AG09319 (cell line): ENCODE data around the gene HIKESHI.

Source experiments
- DNase-seq: peaks from one replicate; pipeline ENCODE4 v3.0.0-alpha.2; 2010; ENCODE audit warnings: low read depth; ENCODE audit errors: extremely low read depth
- TF ChIP-seq, protein P1 (sequence below): IDR thresholded peaks from 2 replicates; pipeline ENCODE4 v1.5.1; 2011; ENCODE audit warnings: low read depth, mild to moderate bottlenecking, inconsistent platforms, low read length, moderate library complexity

Gene HIKESHI

DNA sequence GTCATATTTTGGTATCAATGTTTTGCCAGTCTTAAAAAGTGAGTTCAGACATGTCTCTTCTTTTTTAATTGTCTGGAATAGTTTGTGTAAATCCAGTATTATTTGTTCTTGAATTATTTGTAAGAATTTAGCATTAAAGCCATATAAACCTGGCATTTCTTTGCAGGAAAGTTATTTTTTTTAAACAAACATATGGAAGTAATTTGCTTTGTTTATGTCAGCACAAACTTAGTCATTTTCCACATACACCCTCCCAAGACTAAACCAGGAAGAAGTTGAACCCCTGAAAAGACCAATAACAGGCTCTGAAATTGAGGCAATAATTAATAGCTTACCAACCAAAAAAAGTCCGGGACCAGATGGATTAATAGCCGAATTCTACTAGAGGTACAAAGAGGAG is 63.5 kb downstream of the HIKESHI start:
- DNase-seq, result peak; percentile 20
- TF ChIP-seq, protein P1, sequence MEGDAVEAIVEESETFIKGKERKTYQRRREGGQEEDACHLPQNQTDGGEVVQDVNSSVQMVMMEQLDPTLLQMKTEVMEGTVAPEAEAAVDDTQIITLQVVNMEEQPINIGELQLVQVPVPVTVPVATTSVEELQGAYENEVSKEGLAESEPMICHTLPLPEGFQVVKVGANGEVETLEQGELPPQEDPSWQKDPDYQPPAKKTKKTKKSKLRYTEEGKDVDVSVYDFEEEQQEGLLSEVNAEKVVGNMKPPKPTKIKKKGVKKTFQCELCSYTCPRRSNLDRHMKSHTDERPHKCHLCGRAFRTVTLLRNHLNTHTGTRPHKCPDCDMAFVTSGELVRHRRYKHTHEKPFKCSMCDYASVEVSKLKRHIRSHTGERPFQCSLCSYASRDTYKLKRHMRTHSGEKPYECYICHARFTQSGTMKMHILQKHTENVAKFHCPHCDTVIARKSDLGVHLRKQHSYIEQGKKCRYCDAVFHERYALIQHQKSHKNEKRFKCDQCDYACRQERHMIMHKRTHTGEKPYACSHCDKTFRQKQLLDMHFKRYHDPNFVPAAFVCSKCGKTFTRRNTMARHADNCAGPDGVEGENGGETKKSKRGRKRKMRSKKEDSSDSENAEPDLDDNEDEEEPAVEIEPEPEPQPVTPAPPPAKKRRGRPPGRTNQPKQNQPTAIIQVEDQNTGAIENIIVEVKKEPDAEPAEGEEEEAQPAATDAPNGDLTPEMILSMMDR, result no peak

- no peak for DNase-seq
- TF ChIP-seq, protein P1, result no peak
Observed at GRCh38 chr11:86369668-86370067, 67.6 kb downstream of the HIKESHI start.

GRCh38 chr11:86370171-86370570 is 68.1 kb downstream of the HIKESHI start:
- no peak for DNase-seq

DNA sequence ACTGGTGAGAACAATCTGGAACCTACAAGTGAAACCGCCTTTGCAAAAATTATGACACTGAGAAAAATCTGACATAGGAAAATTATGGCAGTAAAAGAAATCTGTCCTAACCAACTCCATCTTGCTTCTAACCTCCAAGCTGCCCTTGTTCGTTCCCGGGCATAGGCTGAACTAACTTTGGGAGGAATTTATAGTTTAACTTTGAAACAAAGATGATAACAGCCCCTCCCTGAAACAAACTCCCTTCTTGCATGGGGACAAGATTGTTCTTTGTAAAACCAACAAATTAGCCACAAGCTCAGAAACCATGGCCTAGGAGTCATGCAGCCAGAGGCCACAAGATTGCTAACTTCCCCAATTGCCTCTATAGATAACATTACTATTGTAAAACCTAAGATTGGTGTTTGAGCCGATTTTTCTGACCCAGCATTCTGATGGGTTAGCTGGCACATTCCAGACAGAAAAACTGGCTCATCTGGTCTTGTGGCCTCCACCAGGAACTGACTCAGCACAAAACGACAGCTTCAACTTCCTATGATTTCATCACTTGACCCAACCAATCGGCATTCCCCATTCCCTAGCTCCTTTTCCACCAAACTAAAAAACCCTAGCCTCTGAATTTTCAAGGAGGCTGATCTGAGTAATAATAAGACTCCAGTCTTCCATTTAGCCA is 69.0 kb downstream of the HIKESHI start:
- TF ChIP-seq, protein P1, result no peak
- no peak for DNase-seq

More at GRCh38 chr11:86370171-86370570, 68.1 kb downstream of the HIKESHI start:
- TF ChIP-seq, protein P1, result no peak

- DNase-seq, result no peak
- TF ChIP-seq, protein P1, result no peak
Observed at GRCh38 chr11:86372041-86372440, 70.0 kb downstream of the HIKESHI start.

DNA sequence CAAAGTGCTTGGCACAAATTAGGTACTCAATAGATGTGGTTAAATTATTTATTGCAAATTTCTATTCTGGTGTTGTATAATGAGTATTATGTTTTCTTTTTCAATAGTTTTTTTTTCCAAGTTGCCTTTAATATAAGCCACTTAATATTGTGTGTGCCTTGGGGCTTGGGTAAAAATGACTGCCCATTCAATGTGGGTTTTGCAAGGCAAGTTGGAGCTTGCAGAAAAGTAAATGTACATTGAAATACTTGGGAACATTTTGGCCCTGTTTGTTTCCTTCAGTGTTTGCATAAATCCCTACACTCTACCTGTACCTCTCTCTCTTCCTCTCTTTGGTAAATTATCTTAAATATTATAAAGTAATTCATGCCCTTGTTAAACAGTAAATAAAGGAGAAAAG is 70.5 kb downstream of the HIKESHI start:
- TF ChIP-seq, protein P1, result no peak
- no peak for DNase-seq

- DNase-seq, result no peak
- TF ChIP-seq, protein P1, result no peak
Observed at GRCh38 chr11:86374069-86374468, 72.0 kb downstream of the HIKESHI start.
